GM12874 (cell line): ENCODE results near the gene APLF.
A peak's percentile ranks its signal among the peaks of the same experiment; 100 is the strongest.

Source experiments
- TF ChIP-seq, protein P1 (sequence below): IDR thresholded peaks from 2 replicates; pipeline ENCODE4 v1.5.1; 2011; ENCODE audit warnings: low read depth, mild to moderate bottlenecking, control low read depth, low read length, moderate library complexity; ENCODE audit not compliant: insufficient read depth

The APLF gene, protein sequence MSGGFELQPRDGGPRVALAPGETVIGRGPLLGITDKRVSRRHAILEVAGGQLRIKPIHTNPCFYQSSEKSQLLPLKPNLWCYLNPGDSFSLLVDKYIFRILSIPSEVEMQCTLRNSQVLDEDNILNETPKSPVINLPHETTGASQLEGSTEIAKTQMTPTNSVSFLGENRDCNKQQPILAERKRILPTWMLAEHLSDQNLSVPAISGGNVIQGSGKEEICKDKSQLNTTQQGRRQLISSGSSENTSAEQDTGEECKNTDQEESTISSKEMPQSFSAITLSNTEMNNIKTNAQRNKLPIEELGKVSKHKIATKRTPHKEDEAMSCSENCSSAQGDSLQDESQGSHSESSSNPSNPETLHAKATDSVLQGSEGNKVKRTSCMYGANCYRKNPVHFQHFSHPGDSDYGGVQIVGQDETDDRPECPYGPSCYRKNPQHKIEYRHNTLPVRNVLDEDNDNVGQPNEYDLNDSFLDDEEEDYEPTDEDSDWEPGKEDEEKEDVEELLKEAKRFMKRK

GRCh38 chr2:68467077-68467960, at the start of gene APLF, which contains the start of gene FBXO48:
TSS of gene APLF (plus strand) at chr2:68467585. CDS start at chr2:68467732, 147 bp downstream.
TSS of gene FBXO48 (minus strand) at chr2:68467294. CDS start at chr2:68465145, 2,149 bp downstream.
- TF ChIP-seq, protein P1, sequence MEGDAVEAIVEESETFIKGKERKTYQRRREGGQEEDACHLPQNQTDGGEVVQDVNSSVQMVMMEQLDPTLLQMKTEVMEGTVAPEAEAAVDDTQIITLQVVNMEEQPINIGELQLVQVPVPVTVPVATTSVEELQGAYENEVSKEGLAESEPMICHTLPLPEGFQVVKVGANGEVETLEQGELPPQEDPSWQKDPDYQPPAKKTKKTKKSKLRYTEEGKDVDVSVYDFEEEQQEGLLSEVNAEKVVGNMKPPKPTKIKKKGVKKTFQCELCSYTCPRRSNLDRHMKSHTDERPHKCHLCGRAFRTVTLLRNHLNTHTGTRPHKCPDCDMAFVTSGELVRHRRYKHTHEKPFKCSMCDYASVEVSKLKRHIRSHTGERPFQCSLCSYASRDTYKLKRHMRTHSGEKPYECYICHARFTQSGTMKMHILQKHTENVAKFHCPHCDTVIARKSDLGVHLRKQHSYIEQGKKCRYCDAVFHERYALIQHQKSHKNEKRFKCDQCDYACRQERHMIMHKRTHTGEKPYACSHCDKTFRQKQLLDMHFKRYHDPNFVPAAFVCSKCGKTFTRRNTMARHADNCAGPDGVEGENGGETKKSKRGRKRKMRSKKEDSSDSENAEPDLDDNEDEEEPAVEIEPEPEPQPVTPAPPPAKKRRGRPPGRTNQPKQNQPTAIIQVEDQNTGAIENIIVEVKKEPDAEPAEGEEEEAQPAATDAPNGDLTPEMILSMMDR: no peak

DNA sequence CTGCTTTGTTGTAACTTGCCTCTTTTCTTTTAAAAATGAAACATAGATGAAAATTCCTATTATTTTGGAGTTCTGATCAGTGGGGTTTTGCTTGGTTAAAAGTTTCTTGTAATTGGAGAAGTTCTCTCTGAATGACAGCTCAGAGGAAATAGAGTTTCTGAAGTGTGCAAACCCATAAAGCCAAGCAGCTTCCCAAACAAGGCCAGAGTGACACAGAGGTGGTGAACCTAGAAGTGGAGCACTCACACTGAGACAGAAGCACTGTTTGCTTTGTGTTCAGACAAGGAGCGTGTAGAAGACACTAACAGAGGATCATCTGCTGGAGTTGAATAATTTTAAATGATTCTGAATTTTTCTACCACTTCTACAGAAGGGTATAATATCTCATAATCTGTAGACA, 49.5 kb upstream of the APLF start:
- TF ChIP-seq, protein P1: no peak

DNA sequence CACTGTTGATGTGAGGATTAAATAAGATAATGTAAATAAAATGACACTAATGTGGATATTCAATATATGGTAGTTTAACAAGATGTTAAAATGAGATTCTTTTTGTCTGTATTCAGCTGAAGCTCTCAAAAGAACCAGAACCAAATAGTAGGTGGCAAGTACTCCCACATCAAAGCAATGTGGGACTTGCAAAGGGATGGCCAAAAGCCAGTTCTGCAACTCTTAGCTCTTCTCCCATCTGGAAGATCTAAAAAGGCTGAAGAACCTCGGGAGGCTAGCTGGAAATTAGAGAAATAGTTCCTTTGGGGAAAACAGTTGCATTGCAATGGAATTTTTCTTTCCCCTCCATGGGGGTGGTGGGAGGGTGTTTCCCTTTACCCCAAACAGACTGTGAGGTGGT, 49.0 kb upstream of the APLF start:
- TF ChIP-seq, protein P1: no peak

DNA sequence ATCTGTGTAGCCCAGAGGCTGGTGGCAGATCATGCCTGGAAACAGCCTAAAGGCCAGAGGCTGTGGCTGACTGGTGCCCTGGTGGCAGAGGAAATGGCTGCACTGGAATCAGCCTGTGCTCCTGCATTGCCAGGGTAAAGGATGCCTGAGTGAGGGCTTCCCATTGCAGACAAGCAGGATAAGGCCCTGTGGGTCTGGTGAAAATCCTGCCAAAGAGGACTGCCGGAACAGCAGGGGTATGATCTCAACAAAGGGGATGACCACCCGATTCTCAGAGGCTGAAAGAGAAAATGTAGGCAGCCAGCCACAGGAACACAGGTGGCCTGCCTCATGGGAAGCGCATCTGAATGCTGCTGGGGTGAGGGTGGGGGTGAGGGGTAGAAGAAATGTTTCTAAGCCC, 48.5 kb upstream of the APLF start:
- TF ChIP-seq, protein P1: peak; percentile 12; the same call in 1 of the 2 replicates

DNA sequence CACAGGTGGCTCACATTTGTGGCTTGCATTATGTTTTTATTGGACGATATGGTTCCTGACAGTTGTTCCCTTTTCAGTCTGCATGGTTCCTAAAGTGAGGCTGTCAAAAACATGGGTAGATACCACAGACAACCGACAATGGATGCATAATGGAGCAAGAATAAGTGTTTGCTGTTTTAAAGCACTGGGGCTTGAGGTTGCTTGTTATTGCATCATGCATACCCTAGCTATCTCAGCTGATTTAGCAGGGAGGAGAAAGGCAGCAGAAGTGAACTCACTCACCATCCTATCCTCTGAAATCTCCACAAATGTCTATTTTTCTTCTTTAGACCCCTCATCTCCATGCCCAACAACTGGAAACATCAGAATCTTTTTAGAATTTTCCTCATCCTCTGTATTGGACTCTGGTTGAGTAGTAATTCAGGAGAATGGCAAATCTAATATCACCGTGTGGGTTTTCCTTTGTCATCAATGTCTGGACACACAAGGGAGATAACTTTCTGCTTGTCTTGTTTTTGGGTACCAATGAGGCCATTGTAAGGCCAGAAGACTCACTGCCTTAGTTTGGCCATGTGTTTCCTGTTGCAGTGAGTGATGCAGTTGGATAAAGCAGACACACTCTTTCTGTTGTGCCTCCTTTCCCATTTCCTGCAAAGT, 47.0 kb upstream of the APLF start:
- TF ChIP-seq, protein P1: no peak

DNA sequence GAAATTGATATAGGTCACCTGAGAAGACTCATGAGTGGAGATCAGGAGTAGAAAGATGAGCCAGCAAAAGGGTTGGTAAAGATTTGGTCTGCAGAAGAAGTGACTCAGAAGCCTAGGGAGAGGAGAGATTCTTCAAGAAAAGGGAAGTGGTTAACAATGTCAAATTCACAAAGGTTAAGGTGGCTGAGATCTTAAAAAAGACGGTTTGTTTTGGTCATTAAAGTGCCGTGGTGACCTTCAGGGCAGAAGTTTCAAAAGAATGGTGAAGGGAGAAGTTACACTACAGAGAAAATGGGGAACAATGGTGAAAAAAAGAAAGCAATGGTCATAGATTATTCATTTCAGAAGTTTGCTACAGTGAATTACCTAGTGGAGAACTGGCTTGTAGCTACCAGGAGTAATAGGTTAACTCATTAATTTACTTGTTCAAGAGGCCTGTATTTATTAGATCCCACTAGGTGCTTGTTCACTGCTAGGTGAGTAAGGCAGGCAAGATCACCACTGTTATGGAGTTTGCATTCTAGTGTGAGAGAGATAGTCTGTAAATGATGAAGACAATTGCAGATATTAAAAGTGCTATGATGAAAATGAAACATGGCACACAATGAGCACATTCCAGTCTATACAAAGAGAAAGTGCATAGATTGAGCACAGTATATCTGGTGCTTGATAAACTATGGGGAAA, 43.3 kb upstream of the APLF start:
- TF ChIP-seq, protein P1: no peak
